ENCODE data around the gene PHYHD1. TPM values are rescaled to one million over a fixed set of nuclear protein-coding genes. Genes with fewer than 3 reads are reported as not detected.

The PHYHD1 gene
- total RNA-seq, 4 donors from 2014 or later: 37.8 to 55.3 (median 45.8) TPM

- no peaks in the 10 kb centered on the region for H3K27me3 ChIP-seq
- WGBS, 2 donors: 81 to 89% methylated on average over 7 of the region's 7 CpGs
- DNase-seq (ENCODE audit: low spot score in 2 of 2): no peak
- H3K9me3 ChIP-seq: no peaks in the 10 kb centered on the region
- no peak for TF ChIP-seq CTCF (IDR thresholded peaks at IDR 0.05)
- no peak for TF ChIP-seq POLR2A (IDR thresholded peaks at IDR 0.05)
- H3K36me3 ChIP-seq: peaks cover 2 to 48% (median 14%) of the 10 kb centered on the region in 3 donors
- H3K27ac ChIP-seq: peak overlapping the region in 2 of 4 donors; percentile 61 to 64
- H3K4me1 ChIP-seq: peaks cover 0 to 44% (median 13%) of the 10 kb centered on the region in 4 donors
- H3K4me3 ChIP-seq: no peak overlapping the region
These were observed 14.8 kb upstream of the PHYHD1 start for GRCh38 chr9:128905964-128906363.

DNA sequence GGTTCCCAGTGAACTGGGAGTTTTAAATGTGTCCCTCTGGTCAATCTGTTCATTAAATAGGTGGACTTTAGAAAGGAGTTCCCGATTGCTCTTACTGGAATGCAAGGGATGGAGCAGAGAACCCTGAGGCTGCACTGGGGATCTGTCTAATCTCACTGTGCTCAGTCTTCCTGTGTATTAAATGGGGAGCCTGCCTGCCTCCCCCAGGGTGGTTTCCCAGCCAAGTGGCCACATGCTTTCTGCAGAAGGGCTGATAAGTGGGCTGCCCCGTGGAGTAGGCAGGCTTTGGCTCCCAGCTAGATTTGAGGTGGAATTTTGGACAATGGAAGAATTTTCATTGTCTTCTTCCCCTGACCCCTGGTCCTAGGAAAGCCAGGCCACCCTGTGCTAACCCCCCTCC is 14.0 kb upstream of the PHYHD1 start:
- DNase-seq (ENCODE audit: low spot score in 2 of 2): no peak
- Histone ChIP-seq H3K36me3 (peaks cover 2 to 48% (median 14%) of the 10 kb centered on the region in 3 donors), H3K27me3 (no peaks in the 10 kb centered on the region), H3K9me3 (no peaks in the 10 kb centered on the region), H3K27ac (peak overlapping the region in 2 of 4 donors; percentile 43 to 61), H3K4me3 (no peak overlapping the region), H3K4me1 (peaks cover 0 to 52% (median 20%) of the 10 kb centered on the region in 4 donors)
- 56 to 59% methylated on average over 2 of the region's 2 CpGs for WGBS, 2 donors
- TF ChIP-seq CTCF (IDR thresholded peaks at IDR 0.05) (no peak), POLR2A (IDR thresholded peaks at IDR 0.05) (no peak), EP300 (IDR thresholded peaks at IDR 0.05) (no peak)

DNA sequence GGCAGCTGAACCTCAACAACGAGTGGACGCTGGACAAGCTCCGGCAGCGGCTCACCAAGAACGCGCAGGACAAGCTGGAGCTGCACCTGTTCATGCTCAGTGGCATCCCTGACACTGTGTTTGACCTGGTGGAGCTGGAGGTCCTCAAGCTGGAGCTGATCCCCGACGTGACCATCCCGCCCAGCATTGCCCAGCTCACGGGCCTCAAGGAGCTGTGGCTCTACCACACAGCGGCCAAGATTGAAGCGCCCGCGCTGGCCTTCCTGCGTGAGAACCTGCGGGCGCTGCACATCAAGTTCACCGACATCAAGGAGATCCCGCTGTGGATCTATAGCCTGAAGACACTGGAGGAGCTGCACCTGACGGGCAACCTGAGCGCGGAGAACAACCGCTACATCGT is 12.4 kb upstream of the PHYHD1 start:
- H3K36me3 ChIP-seq: peaks cover 2 to 43% (median 14%) of the 10 kb centered on the region in 3 donors
- 98 to 99% methylated on average over 20 to 24 of the region's 24 CpGs for WGBS, 2 donors
- no peak overlapping the region for H3K4me3 ChIP-seq
- H3K27me3 ChIP-seq: no peaks in the 10 kb centered on the region
- H3K9me3 ChIP-seq: no peaks in the 10 kb centered on the region
- no peak for TF ChIP-seq EP300 (IDR thresholded peaks at IDR 0.05)
- TF ChIP-seq CTCF (IDR thresholded peaks at IDR 0.05): no peak
- no peak for TF ChIP-seq POLR2A (IDR thresholded peaks at IDR 0.05)
- no peak for DNase-seq (ENCODE audit: low spot score in 2 of 2)
- peaks cover 0 to 54% (median 27%) of the 10 kb centered on the region in 4 donors for H3K4me1 ChIP-seq
- peak overlapping the region in 1 of 4 donors; percentile 86 for H3K27ac ChIP-seq

DNA sequence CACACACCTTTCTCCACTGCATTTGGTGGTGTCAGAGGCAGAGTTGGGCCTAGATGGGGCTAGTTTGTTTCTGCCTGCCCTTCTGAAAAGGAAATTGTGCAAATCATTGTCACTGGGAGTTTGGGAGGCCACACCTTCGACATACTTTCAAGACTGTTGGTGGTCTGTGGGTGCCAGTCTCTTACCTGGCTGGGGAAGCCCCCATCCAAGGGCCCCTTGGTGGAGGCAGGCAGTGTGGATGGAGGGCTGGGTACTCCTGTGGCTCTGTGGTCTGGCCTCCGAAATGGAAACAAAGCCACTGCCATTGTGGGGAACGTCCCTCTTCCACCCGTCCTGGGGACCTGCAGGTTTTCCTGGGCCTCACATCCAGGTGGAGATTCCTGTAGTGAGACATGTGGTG is 10.9 kb upstream of the PHYHD1 start:
- TF ChIP-seq POLR2A (IDR thresholded peaks at IDR 0.05): no peak
- no peak for TF ChIP-seq CTCF (IDR thresholded peaks at IDR 0.05)
- TF ChIP-seq EP300 (IDR thresholded peaks at IDR 0.05): no peak
- Histone ChIP-seq H3K4me1 (peaks cover 0 to 58% (median 35%) of the 10 kb centered on the region in 4 donors), H3K27me3 (no peaks in the 10 kb centered on the region), H3K9me3 (no peaks in the 10 kb centered on the region), H3K4me3 (no peak overlapping the region), H3K36me3 (peaks cover 2 to 43% (median 14%) of the 10 kb centered on the region in 3 donors), H3K27ac (peak overlapping the region; percentile 78 to 98 (median 82))
- no peak for DNase-seq (ENCODE audit: low spot score in 2 of 2)
- 93 to 95% methylated on average over 4 of the region's 4 CpGs for WGBS, 2 donors

DNA sequence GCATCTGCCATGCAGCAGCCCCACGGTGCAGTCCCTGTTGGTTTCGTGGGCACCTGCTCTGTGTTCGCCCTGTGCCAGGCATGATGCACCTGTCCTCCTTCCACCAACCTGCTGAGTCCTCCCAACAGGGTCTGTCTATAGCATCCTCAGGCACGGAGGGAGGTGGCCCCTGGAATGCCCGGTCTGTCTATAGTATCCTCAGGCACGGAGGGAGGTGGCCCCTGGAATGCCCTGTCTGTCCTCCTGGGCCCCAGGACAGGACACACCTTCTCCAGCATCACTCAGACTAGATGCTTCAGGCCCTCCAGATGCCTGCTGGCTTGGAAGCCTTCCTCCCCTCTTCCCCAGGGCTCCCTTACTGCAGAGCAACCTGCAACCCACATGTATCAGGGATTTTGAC is 9.9 kb upstream of the PHYHD1 start:
- TF ChIP-seq EP300 (IDR thresholded peaks at IDR 0.05): no peak
- TF ChIP-seq CTCF (IDR thresholded peaks at IDR 0.05): no peak
- TF ChIP-seq POLR2A (IDR thresholded peaks at IDR 0.05): no peak
- WGBS, 2 donors: 71 to 90% methylated on average over 2 to 6 of the region's 6 CpGs
- DNase-seq (ENCODE audit: low spot score in 2 of 2): no peak
- peaks cover 0 to 68% (median 35%) of the 10 kb centered on the region in 4 donors for H3K4me1 ChIP-seq
- H3K9me3 ChIP-seq: no peaks in the 10 kb centered on the region
- no peaks in the 10 kb centered on the region for H3K27me3 ChIP-seq
- H3K4me3 ChIP-seq: no peak overlapping the region
- peaks cover 2 to 43% (median 14%) of the 10 kb centered on the region in 3 donors for H3K36me3 ChIP-seq
- peak overlapping the region; percentile 78 to 98 (median 82) for H3K27ac ChIP-seq

Data from tibial nerve (tissue), 4 donors.